HCT116 (cell line): ENCODE measurements around the gene OTUD4.

Experiments used
- ATF3 ChIP-seq: IDR thresholded peaks from 2 replicates; pipeline ENCODE4 v1.6.1; 2012
- CEBPB ChIP-seq: IDR thresholded peaks from 2 replicates; pipeline ENCODE4 v1.6.1; 2012; ENCODE audit warnings: low read depth
- EGR1 ChIP-seq: IDR thresholded peaks from 2 replicates; pipeline ENCODE4 v1.6.1; 2012; ENCODE audit warnings: low read depth
- ELF1 ChIP-seq: IDR thresholded peaks from 2 replicates; pipeline ENCODE4 v1.6.1; 2012; ENCODE audit warnings: low read depth, borderline replicate concordance
- EZH2 ChIP-seq: fragments of 200-600 bp; sonication (generic); IDR thresholded peaks from 2 replicates; pipeline ENCODE4 v1.6.1; 2017; ENCODE audit warnings: antibody characterized with exemption, mixed run types
- EZH2phosphoT487 ChIP-seq: fragments of 200-600 bp; IDR thresholded peaks from 2 replicates; pipeline ENCODE4 v1.6.1; 2018; ENCODE audit warnings: antibody characterized with exemption, borderline replicate concordance
- FOSL1 ChIP-seq: IDR thresholded peaks from 2 replicates; pipeline ENCODE4 v1.6.1; 2012; ENCODE audit warnings: low read depth
- MAX ChIP-seq: IDR thresholded peaks from 2 replicates; pipeline ENCODE4 v1.6.1; 2012
- POLR2A ChIP-seq: IDR thresholded peaks from 2 replicates; pipeline ENCODE4 v1.7.0; 2011; ENCODE audit warnings: borderline replicate concordance; ENCODE audit not compliant: insufficient read depth, insufficient read length; ENCODE audit errors: extremely low read depth
- POLR2AphosphoS5 ChIP-seq: IDR thresholded peaks from 2 replicates; pipeline ENCODE4 v1.6.1; 2011; ENCODE audit warnings: mild to moderate bottlenecking, low read depth, low read length, moderate library complexity
- REST ChIP-seq: IDR thresholded peaks from 2 replicates; pipeline ENCODE4 v1.6.1; 2012; ENCODE audit warnings: low read depth
- SRF ChIP-seq: IDR thresholded peaks from 2 replicates; pipeline ENCODE4 v1.6.1; 2012; ENCODE audit warnings: low read depth
- TF ChIP-seq, protein P1 (sequence below), 3 experiments: fragments of 200-600 bp in 1 of 3; sonication (generic) in 1 of 3; IDR thresholded peaks in 2 of 3; conservative IDR thresholded peaks in 1 of 3; 2 replicates each; pipeline ENCODE4 v1.5.1; 2012 to 2017; ENCODE audit warnings: low read depth in 2 of 3, low read length in 2 of 3, antibody characterized with exemption in 1 of 3, borderline replicate concordance in 1 of 3, control low read depth in 1 of 3, mild to moderate bottlenecking in 1 of 3, mixed read lengths in 1 of 3, mixed run types in 1 of 3, moderate library complexity in 1 of 3; ENCODE audit not compliant: insufficient read depth in 1 of 3
- TF ChIP-seq, protein P2 (sequence below): IDR thresholded peaks from 2 replicates; pipeline ENCODE4 v1.6.1; 2011; ENCODE audit warnings: mild to moderate bottlenecking, low read length, moderate library complexity; ENCODE audit not compliant: insufficient replicate concordance; ENCODE audit errors: extremely low read depth

DNA sequence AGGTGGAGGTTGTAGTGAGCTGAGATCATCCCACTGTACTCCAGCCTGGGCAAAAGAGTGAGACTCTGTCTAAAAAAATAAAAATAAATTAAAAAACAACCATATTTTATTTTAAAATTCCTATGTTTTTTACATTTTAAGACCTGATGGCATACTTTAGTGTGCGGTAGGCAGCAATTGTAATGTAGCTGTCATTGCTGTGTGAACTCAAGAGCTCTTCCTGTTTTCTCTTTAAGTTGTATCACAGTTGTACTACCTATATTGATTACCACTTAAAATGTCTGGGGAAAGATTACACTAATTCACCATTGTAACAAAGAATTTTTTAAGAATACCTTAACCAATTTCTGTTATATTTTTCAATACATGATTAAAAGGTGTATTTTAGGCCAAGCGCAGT is 55.0 kb downstream of the OTUD4 start:
- no peak for TF ChIP-seq EZH2
- TF ChIP-seq, protein P1, sequence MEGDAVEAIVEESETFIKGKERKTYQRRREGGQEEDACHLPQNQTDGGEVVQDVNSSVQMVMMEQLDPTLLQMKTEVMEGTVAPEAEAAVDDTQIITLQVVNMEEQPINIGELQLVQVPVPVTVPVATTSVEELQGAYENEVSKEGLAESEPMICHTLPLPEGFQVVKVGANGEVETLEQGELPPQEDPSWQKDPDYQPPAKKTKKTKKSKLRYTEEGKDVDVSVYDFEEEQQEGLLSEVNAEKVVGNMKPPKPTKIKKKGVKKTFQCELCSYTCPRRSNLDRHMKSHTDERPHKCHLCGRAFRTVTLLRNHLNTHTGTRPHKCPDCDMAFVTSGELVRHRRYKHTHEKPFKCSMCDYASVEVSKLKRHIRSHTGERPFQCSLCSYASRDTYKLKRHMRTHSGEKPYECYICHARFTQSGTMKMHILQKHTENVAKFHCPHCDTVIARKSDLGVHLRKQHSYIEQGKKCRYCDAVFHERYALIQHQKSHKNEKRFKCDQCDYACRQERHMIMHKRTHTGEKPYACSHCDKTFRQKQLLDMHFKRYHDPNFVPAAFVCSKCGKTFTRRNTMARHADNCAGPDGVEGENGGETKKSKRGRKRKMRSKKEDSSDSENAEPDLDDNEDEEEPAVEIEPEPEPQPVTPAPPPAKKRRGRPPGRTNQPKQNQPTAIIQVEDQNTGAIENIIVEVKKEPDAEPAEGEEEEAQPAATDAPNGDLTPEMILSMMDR (IDR thresholded peaks at IDR 0.05 in 2 of 3, conservative IDR thresholded peaks at IDR 0.05 in 1 of 3; ENCODE audit: borderline replicate concordance in 1 of 3, insufficient read depth in 1 of 3, low read depth in 2 of 3, low read length in 2 of 3) = no peak
- no peak for TF ChIP-seq FOSL1
- TF ChIP-seq REST = no peak
- no peak for TF ChIP-seq POLR2A
- TF ChIP-seq POLR2AphosphoS5 = no peak
- TF ChIP-seq MAX = no peak
- no peak for TF ChIP-seq CEBPB
- TF ChIP-seq SRF = no peak
- TF ChIP-seq EZH2phosphoT487 = no peak
- TF ChIP-seq ATF3 = no peak
- TF ChIP-seq, protein P2, sequence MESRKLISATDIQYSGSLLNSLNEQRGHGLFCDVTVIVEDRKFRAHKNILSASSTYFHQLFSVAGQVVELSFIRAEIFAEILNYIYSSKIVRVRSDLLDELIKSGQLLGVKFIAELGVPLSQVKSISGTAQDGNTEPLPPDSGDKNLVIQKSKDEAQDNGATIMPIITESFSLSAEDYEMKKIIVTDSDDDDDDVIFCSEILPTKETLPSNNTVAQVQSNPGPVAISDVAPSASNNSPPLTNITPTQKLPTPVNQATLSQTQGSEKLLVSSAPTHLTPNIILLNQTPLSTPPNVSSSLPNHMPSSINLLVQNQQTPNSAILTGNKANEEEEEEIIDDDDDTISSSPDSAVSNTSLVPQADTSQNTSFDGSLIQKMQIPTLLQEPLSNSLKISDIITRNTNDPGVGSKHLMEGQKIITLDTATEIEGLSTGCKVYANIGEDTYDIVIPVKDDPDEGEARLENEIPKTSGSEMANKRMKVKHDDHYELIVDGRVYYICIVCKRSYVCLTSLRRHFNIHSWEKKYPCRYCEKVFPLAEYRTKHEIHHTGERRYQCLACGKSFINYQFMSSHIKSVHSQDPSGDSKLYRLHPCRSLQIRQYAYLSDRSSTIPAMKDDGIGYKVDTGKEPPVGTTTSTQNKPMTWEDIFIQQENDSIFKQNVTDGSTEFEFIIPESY = no peak
- no peak for TF ChIP-seq EGR1
- no peak for TF ChIP-seq ELF1
